ENCODE measurements around the gene IL9. TPM values are rescaled to one million over a fixed set of nuclear protein-coding genes. Genes with fewer than 3 reads are reported as not detected.

IL9 gene
- total RNA-seq, 1 donor from 2014 or later: not detected

DNA sequence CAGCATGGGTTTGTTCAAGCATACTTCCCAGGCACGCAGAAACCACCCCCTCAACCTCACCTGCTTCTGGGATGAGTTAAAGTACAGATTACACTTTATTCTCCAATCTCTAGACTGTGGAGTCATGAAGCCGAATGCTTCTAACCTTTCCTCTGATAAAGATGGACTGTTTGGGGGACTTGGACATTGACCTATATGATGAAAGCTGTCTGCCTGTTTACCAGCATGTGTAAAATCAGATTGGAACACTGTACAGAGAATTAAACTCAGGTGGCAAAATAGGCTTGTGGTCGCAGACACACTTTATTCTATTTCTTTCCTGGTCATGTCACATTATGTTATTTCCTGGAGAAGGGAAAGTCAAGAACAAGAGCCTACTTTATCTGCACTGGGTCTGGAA lies 25.7 kb downstream of the IL9 start:
- Mint-ChIP-seq H3K27ac (no peak overlapping the region), H3K4me3 (no peak overlapping the region), H3K27me3 (ENCODE audit: insufficient read depth, low read depth) (peaks cover 4% of the 10 kb centered on the region), H3K4me1 (peaks cover 10% of the 10 kb centered on the region), H3K9me3 (no peaks in the 10 kb centered on the region), H3K36me3 (no peaks in the 10 kb centered on the region)
- Histone ChIP-seq H3K4me3 (no peak overlapping the region), H3K79me2 (ENCODE audit: low read depth) (no peaks in the 10 kb centered on the region), H4K20me1 (ENCODE audit: low read depth) (no peaks in the 10 kb centered on the region), H3K9me3 (ENCODE audit: low read depth) (no peaks in the 10 kb centered on the region), H3K27ac (no peak overlapping the region), H3K9ac (no peak overlapping the region), H2AFZ (replicated peaks) (no peak overlapping the region), H3F3A (ENCODE audit: low read depth) (no peaks in the 10 kb centered on the region), H3K36me3 (no peaks in the 10 kb centered on the region), H3K27me3 (no peaks in the 10 kb centered on the region), H3K4me1 (no peaks in the 10 kb centered on the region), H3K4me2 (no peak overlapping the region)
- DNase-seq (ENCODE audit: low spot score): no peak
- TF ChIP-seq EZH2phosphoT487 (IDR thresholded peaks at IDR 0.05) (no peak), EZH2 (IDR thresholded peaks at IDR 0.05) (no peak)
- TF ChIP-seq, protein P1, sequence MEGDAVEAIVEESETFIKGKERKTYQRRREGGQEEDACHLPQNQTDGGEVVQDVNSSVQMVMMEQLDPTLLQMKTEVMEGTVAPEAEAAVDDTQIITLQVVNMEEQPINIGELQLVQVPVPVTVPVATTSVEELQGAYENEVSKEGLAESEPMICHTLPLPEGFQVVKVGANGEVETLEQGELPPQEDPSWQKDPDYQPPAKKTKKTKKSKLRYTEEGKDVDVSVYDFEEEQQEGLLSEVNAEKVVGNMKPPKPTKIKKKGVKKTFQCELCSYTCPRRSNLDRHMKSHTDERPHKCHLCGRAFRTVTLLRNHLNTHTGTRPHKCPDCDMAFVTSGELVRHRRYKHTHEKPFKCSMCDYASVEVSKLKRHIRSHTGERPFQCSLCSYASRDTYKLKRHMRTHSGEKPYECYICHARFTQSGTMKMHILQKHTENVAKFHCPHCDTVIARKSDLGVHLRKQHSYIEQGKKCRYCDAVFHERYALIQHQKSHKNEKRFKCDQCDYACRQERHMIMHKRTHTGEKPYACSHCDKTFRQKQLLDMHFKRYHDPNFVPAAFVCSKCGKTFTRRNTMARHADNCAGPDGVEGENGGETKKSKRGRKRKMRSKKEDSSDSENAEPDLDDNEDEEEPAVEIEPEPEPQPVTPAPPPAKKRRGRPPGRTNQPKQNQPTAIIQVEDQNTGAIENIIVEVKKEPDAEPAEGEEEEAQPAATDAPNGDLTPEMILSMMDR (IDR thresholded peaks at IDR 0.05): no peak

DNA sequence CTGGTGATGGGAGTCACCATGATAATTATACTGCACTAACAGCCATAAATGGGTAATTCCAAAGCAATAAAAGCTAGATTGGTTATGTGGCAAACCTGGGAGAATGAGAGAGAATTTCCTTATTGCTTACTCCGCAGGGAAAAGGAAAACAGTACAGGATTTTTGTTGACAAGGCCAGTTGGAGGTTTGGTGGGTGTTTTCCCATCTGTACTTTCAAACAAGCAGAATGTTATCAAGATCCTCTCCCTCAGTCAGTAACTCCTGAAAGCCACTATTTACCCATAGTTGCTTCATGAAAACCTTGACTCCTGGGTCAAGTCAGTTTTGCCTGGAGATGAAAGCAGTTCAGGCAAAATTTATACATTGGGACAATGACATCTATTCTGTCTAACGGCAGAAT lies 26.4 kb downstream of the IL9 start:
- no peak for DNase-seq (ENCODE audit: low spot score)
- H3K36me3 Mint-ChIP-seq: no peaks in the 10 kb centered on the region
- H3K4me3 Mint-ChIP-seq: no peak overlapping the region
- TF ChIP-seq EZH2 (IDR thresholded peaks at IDR 0.05): no peak
- TF ChIP-seq, protein P1 (IDR thresholded peaks at IDR 0.05): no peak
- no peak for TF ChIP-seq EZH2phosphoT487 (IDR thresholded peaks at IDR 0.05)
- Histone ChIP-seq H3K27me3 (no peaks in the 10 kb centered on the region), H3K27ac (no peak overlapping the region), H3K4me1 (no peaks in the 10 kb centered on the region), H3F3A (ENCODE audit: low read depth) (no peaks in the 10 kb centered on the region), H3K79me2 (ENCODE audit: low read depth) (no peaks in the 10 kb centered on the region), H3K4me2 (no peak overlapping the region), H3K9ac (no peak overlapping the region), H3K4me3 (no peak overlapping the region), H3K9me3 (ENCODE audit: low read depth) (no peaks in the 10 kb centered on the region), H3K36me3 (no peaks in the 10 kb centered on the region), H4K20me1 (ENCODE audit: low read depth) (no peaks in the 10 kb centered on the region), H2AFZ (replicated peaks) (no peak overlapping the region)
- no peak overlapping the region for H3K27ac Mint-ChIP-seq
- H3K27me3 Mint-ChIP-seq (ENCODE audit: insufficient read depth, low read depth): peaks cover 4% of the 10 kb centered on the region
- H3K9me3 Mint-ChIP-seq: no peaks in the 10 kb centered on the region
- peaks cover 10% of the 10 kb centered on the region for H3K4me1 Mint-ChIP-seq

DNA sequence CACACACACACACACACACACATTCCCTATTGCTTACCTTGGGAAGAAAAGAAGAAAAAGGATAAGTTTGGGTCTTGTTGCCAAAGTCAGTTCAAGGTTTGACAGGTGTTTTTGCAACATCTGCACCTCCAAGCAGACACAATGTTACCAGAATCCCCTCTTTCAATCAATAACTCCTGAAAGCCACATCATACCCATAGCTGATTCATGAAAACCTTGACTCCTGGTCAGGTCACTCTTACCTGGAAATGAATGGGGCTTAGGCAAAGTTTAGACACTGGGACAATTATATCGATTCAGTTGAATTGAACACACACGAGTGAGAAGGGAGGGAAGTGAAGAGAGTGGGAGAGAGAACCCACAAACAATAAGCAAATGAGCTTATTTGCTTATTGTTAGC lies 27.0 kb downstream of the IL9 start:
- no peaks in the 10 kb centered on the region for H3K36me3 ChIP-seq
- Mint-ChIP-seq H3K27ac (no peak overlapping the region), H3K27me3 (ENCODE audit: insufficient read depth, low read depth) (peaks cover 4% of the 10 kb centered on the region), H3K9me3 (no peaks in the 10 kb centered on the region), H3K4me3 (no peak overlapping the region), H3K4me1 (peaks cover 10% of the 10 kb centered on the region), H3K36me3 (no peaks in the 10 kb centered on the region)
- H3K9me3 ChIP-seq (ENCODE audit: low read depth): no peaks in the 10 kb centered on the region
- H3F3A ChIP-seq (ENCODE audit: low read depth): no peaks in the 10 kb centered on the region
- H3K27ac ChIP-seq: no peak overlapping the region
- no peak for DNase-seq (ENCODE audit: low spot score)
- TF ChIP-seq EZH2 (IDR thresholded peaks at IDR 0.05) (no peak), EZH2phosphoT487 (IDR thresholded peaks at IDR 0.05) (no peak)
- TF ChIP-seq, protein P1 (IDR thresholded peaks at IDR 0.05): no peak
- no peak overlapping the region for H3K4me2 ChIP-seq
- H3K4me3 ChIP-seq: no peak overlapping the region
- H3K9ac ChIP-seq: no peak overlapping the region
- no peaks in the 10 kb centered on the region for H4K20me1 ChIP-seq (ENCODE audit: low read depth)
- no peaks in the 10 kb centered on the region for H3K4me1 ChIP-seq
- no peaks in the 10 kb centered on the region for H3K27me3 ChIP-seq
- no peaks in the 10 kb centered on the region for H3K79me2 ChIP-seq (ENCODE audit: low read depth)
- no peak overlapping the region for H2AFZ ChIP-seq (replicated peaks)

Data from neural progenitor cell (in vitro differentiated cells).